Measurements from ENCODE around the gene OR52L1. TPM values are rescaled to one million over a fixed set of nuclear protein-coding genes. Genes with fewer than 3 reads are reported as not detected.

The OR52L1 gene
- total and polyA plus RNA-seq, 2 of the 4 experiments (the other 2 are of a cell fraction) = not detected

- BruUV-seq (replicated peaks) = no TSS peak
- DNase-seq (no peak), ATAC-seq (ENCODE audit: low read depth) (no peak)
- Histone ChIP-seq H3K9me1 (ENCODE audit: insufficient read depth, low read length) (no peaks in the 10 kb centered on the region), H3K9ac (ENCODE audit: low read depth, low read length) (no peak overlapping the region), H3K18ac (ENCODE audit: low read depth, low read length) (no peak overlapping the region), H3K23ac (ENCODE audit: low read depth, low read length) (no peak overlapping the region), H3K4ac (ENCODE audit: low read depth, low read length) (no peak overlapping the region), H3K4me1 (ENCODE audit: control insufficient read depth, insufficient read depth, low read length) (no peaks in the 10 kb centered on the region), H2AK9ac (replicated peaks; ENCODE audit: low read depth, low read length, poor library complexity) (no peak overlapping the region), H3K56ac (ENCODE audit: extremely low read depth, insufficient read depth, low read length) (no peak overlapping the region), H2BK5ac (ENCODE audit: low read depth, low read length, poor library complexity, severe bottlenecking) (no peak overlapping the region), H4K5ac (ENCODE audit: low read depth, low read length) (no peak overlapping the region), H3K4me3 (ENCODE audit: insufficient read depth, low read depth, low read length) (no peak overlapping the region), H3K36me3 (ENCODE audit: control insufficient read depth, insufficient read depth, low read length) (no peaks in the 10 kb centered on the region), H4K91ac (ENCODE audit: insufficient read depth, low read depth, low read length) (no peak overlapping the region), H2BK120ac (ENCODE audit: low read depth, low read length) (no peak overlapping the region), H2AFZ (replicated peaks; ENCODE audit: low read length, poor library complexity) (no peak overlapping the region), H3K27me3 (ENCODE audit: control insufficient read depth, insufficient read depth, low read length) (no peaks in the 10 kb centered on the region), H2BK20ac (ENCODE audit: low read depth, low read length) (no peak overlapping the region), H2BK15ac (ENCODE audit: low read depth, low read length) (no peak overlapping the region), H3K27ac (ENCODE audit: insufficient read depth, low read length) (no peak overlapping the region), H4K20me1 (ENCODE audit: insufficient read depth, low read length) (no peaks in the 10 kb centered on the region), H3K9me3 (ENCODE audit: control insufficient read depth, insufficient read depth, low read length) (peaks cover 3% of the 10 kb centered on the region; the same call in 1 of the 2 replicates), H2AK5ac (ENCODE audit: low read depth, low read length) (no peak overlapping the region), H3K79me1 (ENCODE audit: low read depth in 1 of 2, low read length in 2 of 2) (no peaks in the 10 kb centered on the region), H3K4me2 (ENCODE audit: low read depth, low read length) (no peak overlapping the region), H4K8ac (ENCODE audit: low read depth in 2 of 2, low read length in 2 of 2) (no peak overlapping the region), H3K14ac (replicated peaks; ENCODE audit: low read depth, low read length) (no peak overlapping the region)
- intact Hi-C loops (cut with micrococcal nuclease) (no loop called here), in situ Hi-C loops (cut with MboI; ENCODE audit: low sequenced_read_pairs) (no loop called here), dilution Hi-C loops (cut with HindIII; ENCODE audit: low sequenced_read_pairs, unreplicated experiment) (no loop called here)
- TF ChIP-seq MXI1 (IDR thresholded peaks at IDR 0.05; ENCODE audit: borderline replicate concordance, low read depth, low read length) = no peak
- TF ChIP-seq CEBPB (IDR thresholded peaks at IDR 0.05; ENCODE audit: low read depth, low read length) = no peak
- no peak for TF ChIP-seq RAD21 (IDR thresholded peaks at IDR 0.05; ENCODE audit: low read length)
- TF ChIP-seq SMC3 (IDR thresholded peaks at IDR 0.05; ENCODE audit: low read depth, low read length) = no peak
- no peak for TF ChIP-seq CTCF (conservative IDR thresholded peaks at IDR 0.05; ENCODE audit: low read depth, low read length)
- no peak for TF ChIP-seq FOS (IDR thresholded peaks at IDR 0.05; ENCODE audit: low read depth, low read length)
- TF ChIP-seq MAFK (IDR thresholded peaks at IDR 0.05; ENCODE audit: low read depth, low read length) = no peak
- TF ChIP-seq CHD1 (IDR thresholded peaks at IDR 0.05; ENCODE audit: low read depth, low read length) = no peak
- no peak for TF ChIP-seq MAZ (IDR thresholded peaks at IDR 0.05; ENCODE audit: borderline replicate concordance, low read depth, low read length)
- no peak for TF ChIP-seq ELK1 (IDR thresholded peaks at IDR 0.05; ENCODE audit: borderline replicate concordance, low read depth, low read length)
- no peak for TF ChIP-seq BHLHE40 (IDR thresholded peaks at IDR 0.05; ENCODE audit: low read depth, low read length)
- no peak for TF ChIP-seq RFX5 (IDR thresholded peaks at IDR 0.05; ENCODE audit: low read depth, low read length)
- no peak for TF ChIP-seq NFE2L2 (IDR thresholded peaks at IDR 0.05; ENCODE audit: low read depth, low read length)
- no peak for TF ChIP-seq USF2 (IDR thresholded peaks at IDR 0.05; ENCODE audit: low read depth, low read length)
- ChIA-PET CTCF (no interaction called here), POLR2A (ENCODE audit: unreplicated experiment) (no interaction called here)
- no CpG with 5 or more reads among the region's 1 CpG for WGBS, 2 experiments (ENCODE audit: extremely low coverage in 2 of 2, insufficient read length in 1 of 2)
These were observed 13.3 kb downstream of the OR52L1 start for GRCh38 chr11:5973530-5973929.

All from IMR-90 (cell line).